Psoas muscle (tissue), 8 donors: ENCODE data around the gene PSRC1. TPM values are rescaled to one million over a fixed set of nuclear protein-coding genes. Genes with fewer than 3 reads are reported as not detected.
A peak's percentile ranks its signal among the peaks of the same experiment; 100 is the strongest.

ENCODE experiments used
- ATAC-seq, 4 donors: fragments of 200-7000 bp; cut with Tn5 transposase; one replicate each; pipeline ENCODE4 v1.9.1; 2020; ENCODE audit warnings: moderate library complexity in 3 of 4, mild to moderate bottlenecking in 2 of 4
- DNase-seq, 2 donors: peaks; one replicate each; pipeline ENCODE4 v3.0.0-alpha.2; 2020
- H3K27ac ChIP-seq: fragments of 200-600 bp; one replicate; pipeline ENCODE4 v1.8.0; 2022
- H3K27me3 ChIP-seq, 3 donors: fragments of 200-600 bp in 1 of 3; one replicate each; pipeline versions ENCODE4 v1.6.1 to v1.8.0; 2013 to 2022; ENCODE audit warnings: low read length in 2 of 3, mild to moderate bottlenecking in 2 of 3, moderate library complexity in 1 of 3; ENCODE audit not compliant: insufficient read depth in 3 of 3
- H3K36me3 ChIP-seq, 2 donors: fragments of 200-600 bp in 1 of 2; one replicate each; pipeline versions ENCODE4 v1.6.1 to v1.8.0; 2013 to 2022; ENCODE audit warnings: low read depth in 1 of 2, mild to moderate bottlenecking in 1 of 2, moderate library complexity in 1 of 2; ENCODE audit not compliant: insufficient read depth in 1 of 2
- H3K4me1 ChIP-seq: fragments of 200-600 bp; one replicate; pipeline ENCODE4 v1.8.0; 2022
- H3K4me3 ChIP-seq: fragments of 200-600 bp; one replicate; pipeline ENCODE4 v1.8.0; 2022; ENCODE audit warnings: mild to moderate bottlenecking
- H3K9me3 ChIP-seq: fragments of 200-600 bp; one replicate; pipeline ENCODE4 v1.8.0; 2022
- WGBS, 3 donors: extraction: QIAGEN DNeasy Blood & Tissue Kit; methylation state at CpG; one replicate each; pipeline versions ENCODE4 v1.1.6 to v1.1.7; 2013; 5-methylcytosine and 5-hydroxymethylcytosine counted together
- intact Hi-C, 2 donors: fragments of 100-400 bp; cut with DNase I; formaldehyde crosslinking; loops; one replicate each; pipeline versions ENCODE4 v1.11.0 to v1.14.2; 2022
- polyA plus RNA-seq, 3 donors: library from polyadenylated mRNA; stranded (reverse); fragments of 200-250 nt; gene quantifications; one replicate each; pipeline ENCODE4 v1.2.3, GENCODE V29; 2013
- total RNA-seq, 4 donors: library from RNA; stranded (reverse); fragmentation: NEBNext Ultra II Directional in 2 of 4; extraction: Animal tissue kit (Norgen Biotek cat#: 25700) in 2 of 4; gene quantifications; one replicate each; pipeline versions ENCODE4 v1.2.1 to v1.2.4, GENCODE V29; 2021 to 2023
- TF ChIP-seq, protein P1 (sequence below): fragments of 200-600 bp; IDR thresholded peaks from one replicate; pipeline ENCODE4 v1.8.0; 2022; ENCODE audit warnings: antibody characterized with exemption
- donor health status: healthy with polysubstance abuse.
- donor health status: DM: no; HTN: no; CAD: no; lungs with moderate emphysema.
- donor health status: Bipolar disorder and iron deficiency.
- donor health status: healthy.
- donor health status: DM: yes; HTN: yes; CAD: no.
- donor health status: DM: no; HTN: no; CAD: no.
- donor health status: DM: no; HTN: no; CAD: no.
- donor health status: DM: yes; HTN: yes; CAD: no.

PSRC1 gene
- total and polyA plus RNA-seq, 7 donors = 0.14 to 2.0 (median 0.60) TPM

DNA sequence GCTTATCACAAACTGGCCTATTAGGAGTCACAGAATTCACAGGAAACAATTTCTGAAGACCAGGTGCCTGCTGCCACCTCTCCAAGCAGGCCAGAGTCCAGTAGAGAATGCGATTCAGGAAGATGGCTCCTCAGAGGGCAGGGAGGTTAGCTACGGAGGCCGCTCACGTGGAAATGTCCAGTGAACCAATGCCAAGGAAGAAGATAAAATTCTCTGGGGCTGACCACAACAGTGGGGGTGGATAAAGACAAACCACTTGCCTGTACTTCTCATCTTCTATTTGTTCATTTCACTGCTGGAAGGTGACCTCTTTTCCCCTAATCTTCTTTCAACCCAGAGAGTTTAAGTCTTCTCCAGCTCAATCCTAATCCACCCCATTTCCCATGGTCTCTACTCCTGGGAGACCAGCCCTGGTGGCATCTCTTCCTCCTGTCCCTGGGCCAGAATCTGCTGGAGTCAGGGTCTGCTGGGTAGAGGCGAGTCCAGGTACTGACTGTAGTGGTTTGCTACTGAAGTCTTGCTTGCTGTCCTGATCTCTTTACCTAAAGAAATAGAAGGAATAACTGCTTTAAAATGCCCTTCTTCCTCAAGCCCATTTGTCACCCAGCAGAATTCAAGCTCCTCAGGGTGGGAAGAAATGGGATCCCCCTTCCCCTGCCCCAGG is 3.2 kb downstream of the PSRC1 start:
- Histone ChIP-seq H3K4me1 (peaks cover 7% of the 10 kb centered on the region), H3K4me3 (no peak overlapping the region), H3K36me3 (no peaks in the 10 kb centered on the region), H3K27ac (no peak overlapping the region), H3K9me3 (no peaks in the 10 kb centered on the region), H3K27me3 (no peaks in the 10 kb centered on the region)
- intact Hi-C loops = no loop called here
- 84 to 88% (median 87%) methylated on average over 5 of the region's 5 CpGs for WGBS, 3 donors
- ATAC-seq (no peak), DNase-seq (no peak)
- TF ChIP-seq, protein P1, sequence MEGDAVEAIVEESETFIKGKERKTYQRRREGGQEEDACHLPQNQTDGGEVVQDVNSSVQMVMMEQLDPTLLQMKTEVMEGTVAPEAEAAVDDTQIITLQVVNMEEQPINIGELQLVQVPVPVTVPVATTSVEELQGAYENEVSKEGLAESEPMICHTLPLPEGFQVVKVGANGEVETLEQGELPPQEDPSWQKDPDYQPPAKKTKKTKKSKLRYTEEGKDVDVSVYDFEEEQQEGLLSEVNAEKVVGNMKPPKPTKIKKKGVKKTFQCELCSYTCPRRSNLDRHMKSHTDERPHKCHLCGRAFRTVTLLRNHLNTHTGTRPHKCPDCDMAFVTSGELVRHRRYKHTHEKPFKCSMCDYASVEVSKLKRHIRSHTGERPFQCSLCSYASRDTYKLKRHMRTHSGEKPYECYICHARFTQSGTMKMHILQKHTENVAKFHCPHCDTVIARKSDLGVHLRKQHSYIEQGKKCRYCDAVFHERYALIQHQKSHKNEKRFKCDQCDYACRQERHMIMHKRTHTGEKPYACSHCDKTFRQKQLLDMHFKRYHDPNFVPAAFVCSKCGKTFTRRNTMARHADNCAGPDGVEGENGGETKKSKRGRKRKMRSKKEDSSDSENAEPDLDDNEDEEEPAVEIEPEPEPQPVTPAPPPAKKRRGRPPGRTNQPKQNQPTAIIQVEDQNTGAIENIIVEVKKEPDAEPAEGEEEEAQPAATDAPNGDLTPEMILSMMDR = no peak

DNA sequence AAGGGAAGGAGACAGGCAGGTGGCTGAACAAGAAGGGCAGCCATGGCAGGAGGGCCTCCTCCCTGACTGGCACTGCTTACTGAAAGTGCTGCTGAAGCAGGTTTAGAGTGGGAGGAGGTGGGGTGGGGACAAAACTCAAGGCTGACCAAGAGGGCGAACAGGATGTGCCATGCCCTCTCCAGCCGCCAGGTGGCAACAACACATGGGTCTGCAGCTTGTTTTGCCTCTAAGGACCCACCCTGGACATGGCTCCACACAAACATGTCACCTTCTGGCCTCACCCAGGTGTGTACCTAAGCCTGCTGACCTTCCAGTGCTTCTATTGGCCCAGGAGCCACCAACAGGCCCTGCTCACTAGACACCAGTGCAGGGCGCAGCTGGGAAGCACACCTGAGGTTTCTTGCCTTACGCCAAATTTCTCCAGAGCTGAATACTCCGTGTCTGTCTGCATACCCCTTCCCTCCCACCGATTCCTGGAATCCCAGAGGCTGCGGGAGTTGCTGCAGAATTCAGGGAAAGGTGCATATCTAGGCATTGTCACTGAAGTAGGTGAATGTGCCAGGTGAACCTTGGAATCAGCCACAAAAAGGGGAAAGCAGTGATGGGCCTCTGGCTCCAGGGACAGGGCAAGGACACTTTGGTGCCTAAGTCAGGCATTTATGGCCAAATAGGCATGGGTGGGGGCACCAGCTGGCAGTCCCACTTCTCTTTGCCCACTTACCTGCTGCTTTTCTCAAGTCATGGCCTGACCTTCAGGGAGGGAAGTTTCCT is 5.3 kb downstream of the PSRC1 start:
- TF ChIP-seq, protein P1 = peak; percentile 87
- 59 to 68% (median 68%) methylated on average over 7 of the region's 7 CpGs for WGBS, 3 donors
- ATAC-seq (peak; percentile 65 to 85 (median 78)), DNase-seq (peak; percentile 77 to 85)
- Histone ChIP-seq H3K27me3 (no peaks in the 10 kb centered on the region), H3K27ac (no peak overlapping the region), H3K9me3 (no peaks in the 10 kb centered on the region), H3K4me3 (no peak overlapping the region), H3K4me1 (no peaks in the 10 kb centered on the region), H3K36me3 (peaks cover 0 to 5% of the 10 kb centered on the region in 2 donors)
- intact Hi-C loops = loop anchor here (2.0 kb wide), 2 partner anchors 121 to 255 kb away; no protein-coding TSS in a partner anchor

DNA sequence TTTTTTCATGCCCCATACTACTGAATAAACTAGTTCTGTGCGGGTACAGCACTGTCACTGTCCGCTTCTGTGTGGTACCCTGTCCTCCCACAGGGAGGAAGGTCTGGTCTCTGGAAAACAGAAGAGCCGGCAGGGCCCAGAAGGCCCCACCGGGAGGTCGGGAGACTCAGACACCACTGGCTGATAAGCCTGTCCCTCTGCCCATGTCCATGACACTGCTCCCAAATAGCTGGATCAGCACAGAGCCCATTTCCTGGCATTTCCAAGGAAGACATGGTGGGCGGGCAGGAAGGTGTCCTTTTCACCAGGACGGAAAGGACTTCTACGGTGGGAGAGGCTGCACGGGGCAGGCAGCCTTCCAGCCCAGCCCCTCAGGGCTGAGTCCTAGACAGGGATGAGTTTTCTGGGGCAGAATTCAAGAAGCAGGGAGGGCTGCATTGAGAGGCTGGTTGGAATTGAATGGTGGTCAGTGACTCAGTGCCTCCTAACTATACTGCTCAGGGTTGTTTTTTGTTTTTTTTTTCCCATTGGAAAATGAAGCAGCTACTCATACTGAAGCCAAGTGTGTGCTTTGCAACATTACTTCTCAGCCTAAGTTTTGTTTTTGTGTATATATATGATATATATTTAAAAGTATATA is 7.1 kb downstream of the PSRC1 start:
- peak in 1 of 4 donors; percentile 15 for ATAC-seq
- intact Hi-C loops = loop anchor here (2.0 kb wide), 2 partner anchors 123 to 257 kb away; no protein-coding TSS in a partner anchor
- 57 to 64% (median 61%) methylated on average over 9 of the region's 9 CpGs for WGBS, 3 donors
- no peaks in the 10 kb centered on the region for H3K4me1 ChIP-seq
- peaks cover 0 to 10% of the 10 kb centered on the region in 2 donors for H3K36me3 ChIP-seq
- no peaks in the 10 kb centered on the region for H3K27me3 ChIP-seq
- TF ChIP-seq, protein P1 = no peak
- H3K9me3 ChIP-seq = no peaks in the 10 kb centered on the region
- no peak overlapping the region for H3K27ac ChIP-seq
- no peak overlapping the region for H3K4me3 ChIP-seq
- no peak for DNase-seq

DNA sequence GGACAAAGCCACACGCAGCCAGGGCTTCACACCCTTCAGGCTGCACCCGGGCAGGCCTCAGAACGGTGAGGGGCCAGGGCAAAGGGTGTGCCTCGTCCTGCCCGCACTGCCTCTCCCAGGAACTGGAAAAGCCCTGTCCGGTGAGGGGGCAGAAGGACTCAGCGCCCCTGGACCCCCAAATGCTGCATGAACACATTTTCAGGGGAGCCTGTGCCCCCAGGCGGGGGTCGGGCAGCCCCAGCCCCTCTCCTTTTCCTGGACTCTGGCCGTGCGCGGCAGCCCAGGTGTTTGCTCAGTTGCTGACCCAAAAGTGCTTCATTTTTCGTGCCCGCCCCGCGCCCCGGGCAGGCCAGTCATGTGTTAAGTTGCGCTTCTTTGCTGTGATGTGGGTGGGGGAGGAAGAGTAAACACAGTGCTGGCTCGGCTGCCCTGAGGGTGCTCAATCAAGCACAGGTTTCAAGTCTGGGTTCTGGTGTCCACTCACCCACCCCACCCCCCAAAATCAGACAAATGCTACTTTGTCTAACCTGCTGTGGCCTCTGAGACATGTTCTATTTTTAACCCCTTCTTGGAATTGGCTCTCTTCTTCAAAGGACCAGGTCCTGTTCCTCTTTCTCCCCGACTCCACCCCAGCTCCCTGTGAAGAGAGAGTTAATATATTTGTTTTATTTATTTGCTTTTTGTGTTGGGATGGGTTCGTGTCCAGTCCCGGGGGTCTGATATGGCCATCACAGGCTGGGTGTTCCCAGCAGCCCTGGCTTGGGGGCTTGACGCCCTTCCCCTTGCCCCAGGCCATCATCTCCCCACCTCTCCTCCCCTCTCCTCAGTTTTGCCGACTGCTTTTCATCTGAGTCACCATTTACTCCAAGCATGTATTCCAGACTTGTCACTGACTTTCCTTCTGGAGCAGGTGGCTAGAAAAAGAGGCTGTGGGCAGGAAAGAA is 8.1 kb downstream of the PSRC1 start:
- no peak overlapping the region for H3K4me3 ChIP-seq
- WGBS, 3 donors = 41 to 70% (median 58%) methylated on average over 23 to 24 of the region's 24 CpGs
- no peaks in the 10 kb centered on the region for H3K27me3 ChIP-seq
- no peaks in the 10 kb centered on the region for H3K9me3 ChIP-seq
- intact Hi-C loops = no loop called here
- DNase-seq (peak in 1 of 2 donors; percentile 81), ATAC-seq (peak in 2 of 4 donors; percentile 86 to 87)
- no peak overlapping the region for H3K27ac ChIP-seq
- peaks cover 0 to 19% of the 10 kb centered on the region in 2 donors for H3K36me3 ChIP-seq
- TF ChIP-seq, protein P1 = no peak
- no peaks in the 10 kb centered on the region for H3K4me1 ChIP-seq
